Sigmoid colon (tissue), 7 donors: ENCODE measurements around the gene SLC39A11. TPM values are rescaled to one million over a fixed set of nuclear protein-coding genes. Genes with fewer than 3 reads are reported as not detected.

Source experiments
- DNase-seq: peaks from one replicate; pipeline ENCODE4 v3.0.0-alpha.2; 2019
- H3K27ac ChIP-seq, 4 donors: fragments of 200-600 bp; sonication (generic); one replicate each; pipeline ENCODE4 v1.5.1; 2016 to 2019; ENCODE audit warnings: mild to moderate bottlenecking in 1 of 4
- H3K27me3 ChIP-seq, 3 donors: fragments of 200-600 bp; sonication (generic); one replicate each; pipeline ENCODE4 v1.5.1; 2019; ENCODE audit warnings: mild to moderate bottlenecking in 1 of 3
- H3K36me3 ChIP-seq, 4 donors: fragments of 200-600 bp; sonication (generic); one replicate each; pipeline ENCODE4 v1.5.1; 2016 to 2019
- H3K4me1 ChIP-seq, 4 donors: fragments of 200-600 bp; sonication (generic); one replicate each; pipeline ENCODE4 v1.5.1; 2017 to 2019
- H3K4me3 ChIP-seq, 4 donors: fragments of 200-600 bp; sonication (generic); one replicate each; pipeline ENCODE4 v1.5.1; 2017 to 2019; ENCODE audit warnings: mild to moderate bottlenecking in 2 of 4, moderate library complexity in 1 of 4
- H3K9me3 ChIP-seq, 4 donors: fragments of 200-600 bp in 3 of 4; sonication (generic) in 3 of 4; one replicate each; pipeline versions ENCODE4 v1.5.1 to v1.6.1; 2013 to 2019
- EP300 ChIP-seq, 4 donors: sonication (generic); formaldehyde crosslinking; IDR thresholded peaks; one replicate each; pipeline ENCODE4 v1.6.1; 2017; ENCODE audit warnings: antibody characterized with exemption in 4 of 4
- POLR2A ChIP-seq, 2 donors: fragments of 450-650 bp; IDR thresholded peaks; one replicate each; pipeline ENCODE4 v1.6.1; 2016; ENCODE audit warnings: antibody characterized with exemption in 2 of 2, mild to moderate bottlenecking in 2 of 2, moderate library complexity in 2 of 2
- POLR2AphosphoS5 ChIP-seq, 4 donors: sonication (generic); formaldehyde crosslinking; IDR thresholded peaks; one replicate each; pipeline ENCODE4 v1.6.1; 2017; ENCODE audit warnings: antibody characterized with exemption in 4 of 4
- WGBS, 2 donors: extraction: QIAGEN DNeasy Blood & Tissue Kit; methylation state at CpG; one replicate each; pipeline ENCODE4 v1.1.7; 2013; 5-methylcytosine and 5-hydroxymethylcytosine counted together
- intact Hi-C: fragments of 100-400 bp; cut with DNase I; formaldehyde crosslinking; loops from one replicate; pipeline ENCODE4 v1.15.1; 2023
- polyA plus RNA-seq, 3 donors: library from polyadenylated mRNA; stranded (reverse); fragments of 200-250 nt; gene quantifications; one replicate each; pipeline ENCODE4 v1.2.3, GENCODE V29; 2013
- total RNA-seq, 4 donors: library from RNA; depleted of rRNA; stranded (reverse); fragments of >200 nt; gene quantifications; one replicate each; pipeline ENCODE4 v1.1.0, GENCODE V29; 2016
- TF ChIP-seq, protein P1 (sequence below), 4 experiments: fragments of 450-650 bp in 3 of 4; fragments of 200-600 bp in 1 of 4; IDR thresholded peaks; one replicate each; pipeline ENCODE4 v1.5.1; 2016 to 2019; ENCODE audit warnings: antibody characterized with exemption in 4 of 4, mild to moderate bottlenecking in 3 of 4, moderate library complexity in 2 of 4
- donor health status: healthy with polysubstance abuse.
- donor health status: Bipolar disorder and iron deficiency.
- donor health status: healthy.

SLC39A11 gene
- total and polyA plus RNA-seq, 7 donors = 7.6 to 16.4 (median 8.4) TPM

DNA sequence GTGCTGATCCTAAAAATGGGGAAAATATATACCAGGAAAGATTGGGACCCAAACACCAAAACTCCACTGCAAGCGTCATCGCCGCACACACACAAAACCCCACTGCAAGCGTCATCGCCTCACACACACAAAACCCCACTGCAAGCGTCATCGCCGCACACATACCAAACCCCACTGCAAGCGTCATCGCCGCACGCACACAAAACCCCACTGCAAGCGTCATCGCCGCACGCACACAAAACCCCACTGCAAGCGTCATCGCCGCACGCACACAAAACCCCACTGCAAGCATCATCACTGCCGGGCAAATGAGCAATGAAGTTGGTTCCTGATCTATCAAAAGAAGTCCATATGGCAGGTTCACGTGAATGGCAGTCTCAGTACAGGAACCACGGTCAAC, 144.4 kb downstream of the SLC39A11 start:
- no peaks in the 10 kb centered on the region for H3K4me1 ChIP-seq
- peaks cover 0 to 5% (median 0%) of the 10 kb centered on the region in 4 donors for H3K36me3 ChIP-seq
- no peaks in the 10 kb centered on the region for H3K9me3 ChIP-seq
- H3K27me3 ChIP-seq = no peaks in the 10 kb centered on the region
- 98% methylated on average over 23 of the region's 23 CpGs for WGBS, 2 donors
- DNase-seq = no peak
- no peak overlapping the region for H3K4me3 ChIP-seq
- no peak overlapping the region for H3K27ac ChIP-seq
- TF ChIP-seq EP300 (IDR thresholded peaks at IDR 0.05) (no peak), POLR2A (IDR thresholded peaks at IDR 0.05) (no peak), POLR2AphosphoS5 (IDR thresholded peaks at IDR 0.05) (no peak)
- TF ChIP-seq, protein P1, sequence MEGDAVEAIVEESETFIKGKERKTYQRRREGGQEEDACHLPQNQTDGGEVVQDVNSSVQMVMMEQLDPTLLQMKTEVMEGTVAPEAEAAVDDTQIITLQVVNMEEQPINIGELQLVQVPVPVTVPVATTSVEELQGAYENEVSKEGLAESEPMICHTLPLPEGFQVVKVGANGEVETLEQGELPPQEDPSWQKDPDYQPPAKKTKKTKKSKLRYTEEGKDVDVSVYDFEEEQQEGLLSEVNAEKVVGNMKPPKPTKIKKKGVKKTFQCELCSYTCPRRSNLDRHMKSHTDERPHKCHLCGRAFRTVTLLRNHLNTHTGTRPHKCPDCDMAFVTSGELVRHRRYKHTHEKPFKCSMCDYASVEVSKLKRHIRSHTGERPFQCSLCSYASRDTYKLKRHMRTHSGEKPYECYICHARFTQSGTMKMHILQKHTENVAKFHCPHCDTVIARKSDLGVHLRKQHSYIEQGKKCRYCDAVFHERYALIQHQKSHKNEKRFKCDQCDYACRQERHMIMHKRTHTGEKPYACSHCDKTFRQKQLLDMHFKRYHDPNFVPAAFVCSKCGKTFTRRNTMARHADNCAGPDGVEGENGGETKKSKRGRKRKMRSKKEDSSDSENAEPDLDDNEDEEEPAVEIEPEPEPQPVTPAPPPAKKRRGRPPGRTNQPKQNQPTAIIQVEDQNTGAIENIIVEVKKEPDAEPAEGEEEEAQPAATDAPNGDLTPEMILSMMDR (IDR thresholded peaks at IDR 0.05) = no peak
- intact Hi-C loops = no loop called here

GRCh38 chr17:72947475-72947874, 145.0 kb downstream of the SLC39A11 start:
- no peak overlapping the region for H3K27ac ChIP-seq
- intact Hi-C loops = no loop called here
- no peak for DNase-seq
- H3K36me3 ChIP-seq = peaks cover 0 to 5% (median 0%) of the 10 kb centered on the region in 4 donors
- H3K9me3 ChIP-seq = no peaks in the 10 kb centered on the region
- no peak for TF ChIP-seq POLR2AphosphoS5 (IDR thresholded peaks at IDR 0.05)
- TF ChIP-seq EP300 (IDR thresholded peaks at IDR 0.05) = no peak
- TF ChIP-seq, protein P1 (IDR thresholded peaks at IDR 0.05) = no peak
- no peak for TF ChIP-seq POLR2A (IDR thresholded peaks at IDR 0.05)
- WGBS, 2 donors = 95 to 97% methylated on average over 10 of the region's 10 CpGs
- H3K27me3 ChIP-seq = no peaks in the 10 kb centered on the region
- no peaks in the 10 kb centered on the region for H3K4me1 ChIP-seq
- H3K4me3 ChIP-seq = no peak overlapping the region

GRCh38 chr17:72946696-72947095, 145.8 kb downstream of the SLC39A11 start:
- no peak overlapping the region for H3K4me3 ChIP-seq
- WGBS, 2 donors = 82 to 90% methylated on average over 5 of the region's 5 CpGs
- no peak for DNase-seq
- no peaks in the 10 kb centered on the region for H3K4me1 ChIP-seq
- intact Hi-C loops = no loop called here
- H3K27me3 ChIP-seq = no peaks in the 10 kb centered on the region
- no peak for TF ChIP-seq EP300 (IDR thresholded peaks at IDR 0.05)
- no peak for TF ChIP-seq POLR2A (IDR thresholded peaks at IDR 0.05)
- TF ChIP-seq, protein P1 (IDR thresholded peaks at IDR 0.05) = no peak
- no peak for TF ChIP-seq POLR2AphosphoS5 (IDR thresholded peaks at IDR 0.05)
- H3K27ac ChIP-seq = no peak overlapping the region
- peaks cover 0 to 5% (median 0%) of the 10 kb centered on the region in 4 donors for H3K36me3 ChIP-seq
- H3K9me3 ChIP-seq = no peaks in the 10 kb centered on the region

GRCh38 chr17:72946156-72946555, 146.3 kb downstream of the SLC39A11 start:
- TF ChIP-seq, protein P1 (IDR thresholded peaks at IDR 0.05) = no peak
- no peak for TF ChIP-seq POLR2A (IDR thresholded peaks at IDR 0.05)
- TF ChIP-seq EP300 (IDR thresholded peaks at IDR 0.05) = no peak
- no peak for TF ChIP-seq POLR2AphosphoS5 (IDR thresholded peaks at IDR 0.05)
- no peaks in the 10 kb centered on the region for H3K27me3 ChIP-seq
- WGBS, 2 donors = 87 to 93% methylated on average over 3 of the region's 3 CpGs

DNA sequence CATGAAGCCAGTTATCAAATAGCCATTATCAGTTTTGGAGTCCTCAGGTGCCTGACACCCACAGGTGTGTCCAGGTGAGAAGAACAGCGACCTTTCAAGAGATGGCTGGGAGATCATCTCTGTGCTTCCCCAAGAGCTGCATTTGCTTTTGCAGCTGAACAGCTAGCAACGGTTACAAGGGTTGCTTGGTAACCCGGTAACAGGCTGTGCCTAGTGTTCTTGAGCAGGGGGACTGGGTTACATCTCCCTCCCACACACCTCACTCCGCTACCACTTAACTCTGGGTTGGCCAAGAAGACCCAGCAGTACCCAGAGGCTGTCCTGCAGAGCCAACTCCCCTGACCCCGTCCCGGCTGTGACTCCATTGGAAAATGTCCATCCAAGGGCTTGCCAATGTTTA, 147.0 kb downstream of the SLC39A11 start:
- intact Hi-C loops = no loop called here
- TF ChIP-seq POLR2AphosphoS5 (IDR thresholded peaks at IDR 0.05) (no peak), POLR2A (IDR thresholded peaks at IDR 0.05) (no peak), EP300 (IDR thresholded peaks at IDR 0.05) (no peak)
- TF ChIP-seq, protein P1 (IDR thresholded peaks at IDR 0.05) = no peak
- no peak for DNase-seq
- H3K27me3 ChIP-seq = no peaks in the 10 kb centered on the region
- no peak overlapping the region for H3K4me3 ChIP-seq
- WGBS, 2 donors = 94 to 97% methylated on average over 6 of the region's 6 CpGs
- H3K27ac ChIP-seq = no peak overlapping the region
- no peaks in the 10 kb centered on the region for H3K4me1 ChIP-seq
- no peaks in the 10 kb centered on the region for H3K9me3 ChIP-seq
- peaks cover 0 to 5% (median 0%) of the 10 kb centered on the region in 4 donors for H3K36me3 ChIP-seq

More at GRCh38 chr17:72946156-72946555, 146.3 kb downstream of the SLC39A11 start:
- Histone ChIP-seq H3K36me3 (peaks cover 0 to 5% (median 0%) of the 10 kb centered on the region in 4 donors), H3K9me3 (no peaks in the 10 kb centered on the region), H3K27ac (no peak overlapping the region), H3K4me1 (no peaks in the 10 kb centered on the region), H3K4me3 (no peak overlapping the region)
- intact Hi-C loops = no loop called here
- DNase-seq = no peak
